Endothelial cell of hepatic sinusoid (primary cell): ENCODE data around the gene TCOF1.

Source experiments
- in situ Hi-C: cut with HindIII; loops from 2 replicates; pipeline ENCODE4 v1.10.0; 2017; ENCODE audit warnings: low sequenced_read_pairs

The TCOF1 gene

GRCh38 chr5:150323819-150324218, 33.7 kb upstream of the TCOF1 start:
- in situ Hi-C loops = no loop called here

- in situ Hi-C loops = no loop called here
Observed at GRCh38 chr5:150325426-150325825, 32.1 kb upstream of the TCOF1 start.

- in situ Hi-C loops = no loop called here
Observed at GRCh38 chr5:150326707-150327106, 30.8 kb upstream of the TCOF1 start.

- in situ Hi-C loops = no loop called here
Observed at GRCh38 chr5:150327139-150327538, 30.4 kb upstream of the TCOF1 start.

- in situ Hi-C loops = no loop called here
Observed at GRCh38 chr5:150328515-150328914, 29.0 kb upstream of the TCOF1 start.

- in situ Hi-C loops = no loop called here
Observed at GRCh38 chr5:150329038-150329437, 28.5 kb upstream of the TCOF1 start.

GRCh38 chr5:150329881-150330876, 27.3 kb upstream of the TCOF1 start:
- in situ Hi-C loops = no loop called here

GRCh38 chr5:150333400-150333799, 24.1 kb upstream of the TCOF1 start:
- in situ Hi-C loops = no loop called here

GRCh38 chr5:150335778-150336177, 21.7 kb upstream of the TCOF1 start:
- in situ Hi-C loops = no loop called here

- in situ Hi-C loops = no loop called here
Observed at GRCh38 chr5:150338546-150338945, 19.0 kb upstream of the TCOF1 start.

GRCh38 chr5:150339165-150339564, 18.3 kb upstream of the TCOF1 start:
- in situ Hi-C loops = no loop called here

GRCh38 chr5:150339841-150340240, 17.7 kb upstream of the TCOF1 start:
- in situ Hi-C loops = loop anchor here (5.0 kb wide), 1 partner anchor 68 kb away; no protein-coding TSS in a partner anchor

GRCh38 chr5:150340614-150341255, 16.8 kb upstream of the TCOF1 start:
- in situ Hi-C loops = loop anchor here (5.0 kb wide), 1 partner anchor 68 kb away; no protein-coding TSS in a partner anchor

GRCh38 chr5:150341331-150341730, 16.2 kb upstream of the TCOF1 start:
- in situ Hi-C loops = loop anchor here (5.0 kb wide), 1 partner anchor 69 kb away; no protein-coding TSS in a partner anchor

- in situ Hi-C loops = loop anchor here (5.0 kb wide), 1 partner anchor 70 kb away; no protein-coding TSS in a partner anchor
Observed at GRCh38 chr5:150341989-150342388, 15.5 kb upstream of the TCOF1 start.

- in situ Hi-C loops = loop anchor here (5.0 kb wide), 1 partner anchor 70 kb away; no protein-coding TSS in a partner anchor
Observed at GRCh38 chr5:150342583-150342982, 14.9 kb upstream of the TCOF1 start.

- in situ Hi-C loops = loop anchor here (5.0 kb wide), 1 partner anchor 72 kb away; no protein-coding TSS in a partner anchor
Observed at GRCh38 chr5:150343994-150344631, 13.4 kb upstream of the TCOF1 start.

GRCh38 chr5:150345716-150346115, 11.8 kb upstream of the TCOF1 start:
- in situ Hi-C loops = no loop called here

- in situ Hi-C loops = no loop called here
Observed at GRCh38 chr5:150346592-150346991, 10.9 kb upstream of the TCOF1 start.

- in situ Hi-C loops = no loop called here
Observed at GRCh38 chr5:150347003-150347402, 10.5 kb upstream of the TCOF1 start.

- in situ Hi-C loops = no loop called here
Observed at GRCh38 chr5:150347451-150347850, 10.0 kb upstream of the TCOF1 start.
